ENCODE data around the gene SHBG. TPM values are rescaled to one million over a fixed set of nuclear protein-coding genes. Genes with fewer than 3 reads are reported as not detected.
"Not testable (repeated sequence)": the region's sequence is repeated elsewhere in the genome, so short reads cannot be mapped to it uniquely, and the experiment has no call there.

SHBG gene
- total and polyA plus RNA-seq, 2 experiments from 2014 or later, result 0.96 TPM; not detected in 1

DNA sequence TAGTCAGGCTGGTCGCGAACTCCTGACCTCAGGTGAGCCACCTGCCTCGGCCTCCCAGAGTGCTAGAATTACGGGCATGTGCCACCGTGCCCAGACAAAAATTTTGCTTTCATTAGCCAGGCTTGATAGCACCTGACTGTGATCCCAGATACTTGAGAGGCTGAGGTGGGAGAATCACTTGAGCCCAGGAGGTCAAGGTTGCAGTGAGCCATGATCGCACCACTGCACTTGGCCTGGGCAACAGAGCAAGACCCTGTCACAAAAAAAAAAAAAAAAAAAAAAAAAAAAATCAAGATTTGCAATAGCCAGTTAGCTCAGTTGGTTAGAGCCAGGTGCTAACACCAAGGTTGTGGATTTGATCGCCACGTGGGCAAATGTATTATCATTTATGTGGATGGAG, 9.1 kb upstream of the SHBG start:
- Histone ChIP-seq H3K4me2 (ENCODE audit: unreplicated experiment) (no peak overlapping the region), H3K4me3 (no peak overlapping the region), H3K79me2 (ENCODE audit: insufficient read depth) (no peaks in the 10 kb centered on the region), H4K20me1 (ENCODE audit: insufficient read depth) (no peaks in the 10 kb centered on the region), H3K9ac (no peak overlapping the region), H3F3A (ENCODE audit: insufficient read depth) (no peaks in the 10 kb centered on the region), H3K9me2 (ENCODE audit: insufficient read depth) (no peaks in the 10 kb centered on the region), H3K27ac (no peak overlapping the region), H3K9me3 (ENCODE audit: low read depth) (no peaks in the 10 kb centered on the region), H3K36me3 (ENCODE audit: low read depth) (no peaks in the 10 kb centered on the region), H2AFZ (no peak overlapping the region), H3K27me3 (replicated peaks; ENCODE audit: insufficient read depth) (no peaks in the 10 kb centered on the region), H3K4me1 (ENCODE audit: insufficient read depth) (no peaks in the 10 kb centered on the region)
- 93 to 96% methylated on average over 8 of the region's 8 CpGs for whole genome bisulfite sequencing, 2 experiments (ENCODE audit: low coverage in 1 of 2, low lambda C conversion rate in 2 of 2, missing lambda C conversion rate in 2 of 2)
- in situ Hi-C loops (cut with MboI), result no loop called here
- DNase-seq, result no peak
- TF ChIP-seq EZH2 (IDR thresholded peaks at IDR 0.05; ENCODE audit: insufficient read depth, poor library complexity, severe bottlenecking), result no peak
- TF ChIP-seq EZH2phosphoT487 (IDR thresholded peaks at IDR 0.05; ENCODE audit: insufficient read depth, low read depth), result no peak

GRCh38 chr17:7623661-7624060, 6.3 kb upstream of the SHBG start:
- Histone ChIP-seq H3K9me3 (ENCODE audit: low read depth) (no peaks in the 10 kb centered on the region), H3K36me3 (ENCODE audit: low read depth) (no peaks in the 10 kb centered on the region), H3K79me2 (ENCODE audit: insufficient read depth) (peaks cover 12% of the 10 kb centered on the region), H3K4me1 (ENCODE audit: insufficient read depth) (no peaks in the 10 kb centered on the region), H3K27me3 (replicated peaks; ENCODE audit: insufficient read depth) (no peaks in the 10 kb centered on the region), H2AFZ (no peak overlapping the region), H3K4me3 (no peak overlapping the region), H3K9ac (no peak overlapping the region), H3K27ac (no peak overlapping the region), H3K9me2 (ENCODE audit: insufficient read depth) (no peaks in the 10 kb centered on the region), H3F3A (ENCODE audit: insufficient read depth) (no peaks in the 10 kb centered on the region), H4K20me1 (ENCODE audit: insufficient read depth) (no peaks in the 10 kb centered on the region), H3K4me2 (ENCODE audit: unreplicated experiment) (no peak overlapping the region)
- WGBS, 2 experiments (ENCODE audit: low coverage in 1 of 2, low lambda C conversion rate in 2 of 2, missing lambda C conversion rate in 2 of 2), result 63% methylated on average over 5 of the region's 5 CpGs
- no peak for TF ChIP-seq EZH2 (IDR thresholded peaks at IDR 0.05; ENCODE audit: insufficient read depth, poor library complexity, severe bottlenecking)
- no peak for DNase-seq
- in situ Hi-C loops (cut with MboI), result no loop called here

DNA sequence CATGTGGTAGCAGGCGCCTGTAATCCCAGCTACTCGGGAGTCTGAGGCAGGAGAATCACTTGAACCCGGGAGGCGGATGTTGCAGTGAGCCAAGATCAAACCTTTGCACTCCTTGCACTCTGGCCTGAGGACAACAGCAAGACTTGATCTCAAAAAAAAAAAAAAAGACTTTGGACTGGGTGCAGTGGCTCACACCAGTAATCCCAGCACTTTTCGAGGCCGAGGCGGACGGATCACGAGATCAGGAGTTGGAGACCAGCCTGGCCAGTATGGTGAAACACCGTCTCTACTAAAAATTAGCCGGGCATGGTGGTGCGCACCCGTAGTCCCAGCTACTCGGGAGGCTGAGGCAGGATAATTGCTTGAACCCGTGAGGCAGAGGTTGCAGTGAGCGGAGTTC, 4.2 kb upstream of the SHBG start:
- WGBS, 2 experiments (ENCODE audit: low coverage in 1 of 2, low lambda C conversion rate in 2 of 2, missing lambda C conversion rate in 2 of 2), result 94 to 97% methylated on average over 16 of the region's 16 CpGs

DNA sequence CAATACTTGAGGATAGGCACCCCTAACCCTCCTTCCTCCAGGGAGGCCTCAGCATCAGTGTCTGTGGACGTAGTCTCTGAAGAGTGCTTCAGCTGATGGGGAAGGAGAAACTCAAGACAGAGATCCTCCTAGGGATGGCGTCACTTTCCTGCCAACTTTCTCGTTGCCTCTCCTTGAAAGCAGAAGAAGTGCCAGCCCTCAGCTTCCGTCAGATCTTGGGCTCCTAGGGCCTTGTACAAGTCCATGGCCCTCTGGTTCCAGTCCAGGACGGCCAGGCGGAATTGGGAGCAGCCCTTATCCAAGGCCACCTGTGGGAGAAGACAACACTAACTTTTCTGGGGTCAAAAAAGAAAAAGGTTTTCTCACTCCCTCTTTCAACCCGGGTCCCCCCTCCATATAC, 3.6 kb upstream of the SHBG start:
- Histone ChIP-seq H3F3A (ENCODE audit: insufficient read depth) (no peaks in the 10 kb centered on the region), H3K9ac (no peak overlapping the region), H3K9me3 (ENCODE audit: low read depth) (no peaks in the 10 kb centered on the region), H3K27ac (no peak overlapping the region), H3K79me2 (ENCODE audit: insufficient read depth) (peaks cover 12% of the 10 kb centered on the region), H3K4me3 (no peak overlapping the region), H3K27me3 (replicated peaks; ENCODE audit: insufficient read depth) (no peaks in the 10 kb centered on the region), H2AFZ (no peak overlapping the region), H3K36me3 (ENCODE audit: low read depth) (no peaks in the 10 kb centered on the region), H3K4me2 (ENCODE audit: unreplicated experiment) (peak overlapping the region; percentile 90), H3K4me1 (ENCODE audit: insufficient read depth) (no peaks in the 10 kb centered on the region), H4K20me1 (ENCODE audit: insufficient read depth) (no peaks in the 10 kb centered on the region), H3K9me2 (ENCODE audit: insufficient read depth) (no peaks in the 10 kb centered on the region)
- in situ Hi-C loops (cut with MboI), result no loop called here
- DNase-seq, result no peak
- 83 to 90% methylated on average over 7 of the region's 7 CpGs for WGBS, 2 experiments (ENCODE audit: low coverage in 1 of 2, low lambda C conversion rate in 2 of 2, missing lambda C conversion rate in 2 of 2)
- TF ChIP-seq EZH2 (IDR thresholded peaks at IDR 0.05; ENCODE audit: insufficient read depth, poor library complexity, severe bottlenecking), result no peak
- TF ChIP-seq EZH2phosphoT487 (IDR thresholded peaks at IDR 0.05; ENCODE audit: insufficient read depth, low read depth), result no peak

More for the DNA sequence above, 4.2 kb upstream of the SHBG start:
- H3K9me2 ChIP-seq (ENCODE audit: insufficient read depth); H3K27ac ChIP-seq; H3K4me2 ChIP-seq (ENCODE audit: unreplicated experiment); H3K36me3 ChIP-seq (ENCODE audit: low read depth); H3K4me1 ChIP-seq (ENCODE audit: insufficient read depth); H3F3A ChIP-seq (ENCODE audit: insufficient read depth); H4K20me1 ChIP-seq (ENCODE audit: insufficient read depth); in situ Hi-C loops (cut with MboI); H3K27me3 ChIP-seq (replicated peaks; ENCODE audit: insufficient read depth); H3K9ac ChIP-seq; H2AFZ ChIP-seq; DNase-seq; H3K9me3 ChIP-seq (ENCODE audit: low read depth); H3K4me3 ChIP-seq: not testable (repeated sequence)
- peaks cover 12% of the 10 kb centered on the region for H3K79me2 ChIP-seq (ENCODE audit: insufficient read depth)

GRCh38 chr17:7626956-7627249, 3.0 kb upstream of the SHBG start:
- DNase-seq, result peak; percentile 50
- peak overlapping the region; percentile 89 for H2AFZ ChIP-seq

More at GRCh38 chr17:7626956-7627249, 3.0 kb upstream of the SHBG start:
- Histone ChIP-seq H3K27me3 (replicated peaks; ENCODE audit: insufficient read depth) (no peaks in the 10 kb centered on the region), H3K9me3 (ENCODE audit: low read depth) (no peaks in the 10 kb centered on the region), H3K4me3 (peak overlapping the region; percentile 99), H3K27ac (peak overlapping the region; percentile 88; the same call in 1 of the 2 replicates), H3F3A (ENCODE audit: insufficient read depth) (no peaks in the 10 kb centered on the region), H3K9me2 (ENCODE audit: insufficient read depth) (no peaks in the 10 kb centered on the region), H3K79me2 (ENCODE audit: insufficient read depth) (peaks cover 12% of the 10 kb centered on the region), H3K9ac (peak overlapping the region; percentile 99), H3K4me1 (ENCODE audit: insufficient read depth) (no peaks in the 10 kb centered on the region), H4K20me1 (ENCODE audit: insufficient read depth) (no peaks in the 10 kb centered on the region), H3K36me3 (ENCODE audit: low read depth) (no peaks in the 10 kb centered on the region), H3K4me2 (ENCODE audit: unreplicated experiment) (peak overlapping the region; percentile 90)
- in situ Hi-C loops (cut with MboI), result no loop called here
- TF ChIP-seq EZH2 (IDR thresholded peaks at IDR 0.05; ENCODE audit: insufficient read depth, poor library complexity, severe bottlenecking) (no peak), EZH2phosphoT487 (IDR thresholded peaks at IDR 0.05; ENCODE audit: insufficient read depth, low read depth) (no peak)
- WGBS, 2 experiments (ENCODE audit: low coverage in 1 of 2, low lambda C conversion rate in 2 of 2, missing lambda C conversion rate in 2 of 2), result 20 to 21% methylated on average over 6 of the region's 6 CpGs
